Peyer's patch (tissue), 4 donors: ENCODE data around the gene LNX2.

Experiments
- POLR2A ChIP-seq, 2 donors: fragments of 450-650 bp; IDR thresholded peaks; one replicate each; pipeline ENCODE4 v1.5.1; 2017; ENCODE audit warnings: antibody characterized with exemption in 2 of 2, mild to moderate bottlenecking in 2 of 2, moderate library complexity in 2 of 2
- TF ChIP-seq, protein P1 (sequence below), 6 experiments: fragments of 450-650 bp in 4 of 6; fragments of 200-600 bp in 2 of 6; sonication (generic) in 1 of 6; IDR thresholded peaks; one replicate each; pipeline ENCODE4 v1.5.1; 2017 to 2019; ENCODE audit warnings: antibody characterized with exemption in 6 of 6, mild to moderate bottlenecking in 3 of 6, moderate library complexity in 1 of 6

DNA sequence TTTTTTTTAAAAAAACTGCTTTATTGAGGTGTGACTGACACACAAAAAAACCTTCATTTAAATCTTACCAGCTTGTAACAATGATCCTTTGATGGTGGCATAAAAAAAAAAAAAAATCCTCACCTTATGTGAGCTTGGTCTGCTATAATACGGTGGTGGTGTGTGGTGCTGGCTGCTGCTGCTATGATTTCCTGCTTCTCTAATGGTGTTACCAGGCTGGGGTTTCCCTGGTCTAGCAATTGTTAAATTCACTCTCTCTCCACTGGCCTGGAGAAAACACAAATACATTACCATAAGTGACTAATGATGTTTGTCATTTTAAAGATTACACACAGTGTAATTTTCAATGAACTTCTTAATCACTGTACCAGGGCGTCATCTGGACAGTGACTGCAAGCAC lies 60.6 kb downstream of the LNX2 start:
- TF ChIP-seq, protein P1, sequence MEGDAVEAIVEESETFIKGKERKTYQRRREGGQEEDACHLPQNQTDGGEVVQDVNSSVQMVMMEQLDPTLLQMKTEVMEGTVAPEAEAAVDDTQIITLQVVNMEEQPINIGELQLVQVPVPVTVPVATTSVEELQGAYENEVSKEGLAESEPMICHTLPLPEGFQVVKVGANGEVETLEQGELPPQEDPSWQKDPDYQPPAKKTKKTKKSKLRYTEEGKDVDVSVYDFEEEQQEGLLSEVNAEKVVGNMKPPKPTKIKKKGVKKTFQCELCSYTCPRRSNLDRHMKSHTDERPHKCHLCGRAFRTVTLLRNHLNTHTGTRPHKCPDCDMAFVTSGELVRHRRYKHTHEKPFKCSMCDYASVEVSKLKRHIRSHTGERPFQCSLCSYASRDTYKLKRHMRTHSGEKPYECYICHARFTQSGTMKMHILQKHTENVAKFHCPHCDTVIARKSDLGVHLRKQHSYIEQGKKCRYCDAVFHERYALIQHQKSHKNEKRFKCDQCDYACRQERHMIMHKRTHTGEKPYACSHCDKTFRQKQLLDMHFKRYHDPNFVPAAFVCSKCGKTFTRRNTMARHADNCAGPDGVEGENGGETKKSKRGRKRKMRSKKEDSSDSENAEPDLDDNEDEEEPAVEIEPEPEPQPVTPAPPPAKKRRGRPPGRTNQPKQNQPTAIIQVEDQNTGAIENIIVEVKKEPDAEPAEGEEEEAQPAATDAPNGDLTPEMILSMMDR (IDR thresholded peaks at IDR 0.05): no peak
- TF ChIP-seq POLR2A (IDR thresholded peaks at IDR 0.05): no peak
